Measurements from ENCODE around the gene NEMP2.

DNA sequence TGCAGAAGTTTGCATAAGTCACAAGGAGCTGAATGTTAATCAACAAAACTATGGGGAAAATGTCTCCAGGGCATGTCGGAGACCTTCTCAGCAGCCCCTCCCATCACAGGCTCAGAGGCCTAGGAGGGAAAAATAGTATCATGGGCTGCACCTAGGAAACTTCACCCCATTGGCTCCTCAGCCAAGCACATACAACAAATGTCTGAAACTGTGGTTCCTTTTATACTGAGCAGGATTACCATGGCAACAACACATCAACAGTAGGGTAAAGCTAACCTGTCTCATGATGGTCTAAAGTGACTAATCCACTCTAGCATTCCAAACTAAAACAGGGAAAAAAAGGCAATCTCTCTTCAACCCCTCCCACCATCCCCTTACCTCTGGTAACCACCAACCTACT is 3.2 kb upstream of the NEMP2 start:
- TF ChIP-seq, protein P1, sequence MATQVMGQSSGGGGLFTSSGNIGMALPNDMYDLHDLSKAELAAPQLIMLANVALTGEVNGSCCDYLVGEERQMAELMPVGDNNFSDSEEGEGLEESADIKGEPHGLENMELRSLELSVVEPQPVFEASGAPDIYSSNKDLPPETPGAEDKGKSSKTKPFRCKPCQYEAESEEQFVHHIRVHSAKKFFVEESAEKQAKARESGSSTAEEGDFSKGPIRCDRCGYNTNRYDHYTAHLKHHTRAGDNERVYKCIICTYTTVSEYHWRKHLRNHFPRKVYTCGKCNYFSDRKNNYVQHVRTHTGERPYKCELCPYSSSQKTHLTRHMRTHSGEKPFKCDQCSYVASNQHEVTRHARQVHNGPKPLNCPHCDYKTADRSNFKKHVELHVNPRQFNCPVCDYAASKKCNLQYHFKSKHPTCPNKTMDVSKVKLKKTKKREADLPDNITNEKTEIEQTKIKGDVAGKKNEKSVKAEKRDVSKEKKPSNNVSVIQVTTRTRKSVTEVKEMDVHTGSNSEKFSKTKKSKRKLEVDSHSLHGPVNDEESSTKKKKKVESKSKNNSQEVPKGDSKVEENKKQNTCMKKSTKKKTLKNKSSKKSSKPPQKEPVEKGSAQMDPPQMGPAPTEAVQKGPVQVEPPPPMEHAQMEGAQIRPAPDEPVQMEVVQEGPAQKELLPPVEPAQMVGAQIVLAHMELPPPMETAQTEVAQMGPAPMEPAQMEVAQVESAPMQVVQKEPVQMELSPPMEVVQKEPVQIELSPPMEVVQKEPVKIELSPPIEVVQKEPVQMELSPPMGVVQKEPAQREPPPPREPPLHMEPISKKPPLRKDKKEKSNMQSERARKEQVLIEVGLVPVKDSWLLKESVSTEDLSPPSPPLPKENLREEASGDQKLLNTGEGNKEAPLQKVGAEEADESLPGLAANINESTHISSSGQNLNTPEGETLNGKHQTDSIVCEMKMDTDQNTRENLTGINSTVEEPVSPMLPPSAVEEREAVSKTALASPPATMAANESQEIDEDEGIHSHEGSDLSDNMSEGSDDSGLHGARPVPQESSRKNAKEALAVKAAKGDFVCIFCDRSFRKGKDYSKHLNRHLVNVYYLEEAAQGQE (IDR thresholded peaks at IDR 0.05; ENCODE audit: insufficient read depth in 1 of 2, low read depth in 2 of 2, low read length in 1 of 2) = no peak
- TF ChIP-seq, protein P2, sequence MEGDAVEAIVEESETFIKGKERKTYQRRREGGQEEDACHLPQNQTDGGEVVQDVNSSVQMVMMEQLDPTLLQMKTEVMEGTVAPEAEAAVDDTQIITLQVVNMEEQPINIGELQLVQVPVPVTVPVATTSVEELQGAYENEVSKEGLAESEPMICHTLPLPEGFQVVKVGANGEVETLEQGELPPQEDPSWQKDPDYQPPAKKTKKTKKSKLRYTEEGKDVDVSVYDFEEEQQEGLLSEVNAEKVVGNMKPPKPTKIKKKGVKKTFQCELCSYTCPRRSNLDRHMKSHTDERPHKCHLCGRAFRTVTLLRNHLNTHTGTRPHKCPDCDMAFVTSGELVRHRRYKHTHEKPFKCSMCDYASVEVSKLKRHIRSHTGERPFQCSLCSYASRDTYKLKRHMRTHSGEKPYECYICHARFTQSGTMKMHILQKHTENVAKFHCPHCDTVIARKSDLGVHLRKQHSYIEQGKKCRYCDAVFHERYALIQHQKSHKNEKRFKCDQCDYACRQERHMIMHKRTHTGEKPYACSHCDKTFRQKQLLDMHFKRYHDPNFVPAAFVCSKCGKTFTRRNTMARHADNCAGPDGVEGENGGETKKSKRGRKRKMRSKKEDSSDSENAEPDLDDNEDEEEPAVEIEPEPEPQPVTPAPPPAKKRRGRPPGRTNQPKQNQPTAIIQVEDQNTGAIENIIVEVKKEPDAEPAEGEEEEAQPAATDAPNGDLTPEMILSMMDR (IDR thresholded peaks at IDR 0.05) = no peak
- no peak for TF ChIP-seq SIN3A (IDR thresholded peaks at IDR 0.05; ENCODE audit: borderline replicate concordance, insufficient read depth, low read depth, low read length)
- TF ChIP-seq POLR2AphosphoS5 (IDR thresholded peaks at IDR 0.05; ENCODE audit: low read depth, low read length) = no peak
- no peak for TF ChIP-seq TCF7L2 (IDR thresholded peaks at IDR 0.05; ENCODE audit: low read depth, low read length)

All from Panc1 (cell line).